22Rv1 (cell line): ENCODE results near the gene THRSP.

Experiments used
- H3K27ac ChIP-seq: fragments of 450-650 bp; 2 replicates; pipeline ENCODE4 v1.5.1; 2017
- CTCF ChIP-seq: fragments of 450-650 bp; IDR thresholded peaks from 2 replicates; pipeline ENCODE4 v1.5.1; 2017; ENCODE audit warnings: mild to moderate bottlenecking
- ZFX ChIP-seq: fragments of 450-650 bp; IDR thresholded peaks from 2 replicates; pipeline ENCODE4 v1.6.1; 2017; ENCODE audit warnings: antibody characterized with exemption, borderline replicate concordance

Gene THRSP

GRCh38 chr11:78110830-78111229, 47.2 kb downstream of the THRSP start:
- TF ChIP-seq ZFX (no peak), CTCF (no peak)
- H3K27ac ChIP-seq, result no peak overlapping the region

GRCh38 chr11:78111298-78111697, 47.6 kb downstream of the THRSP start:
- no peak overlapping the region for H3K27ac ChIP-seq
- TF ChIP-seq CTCF (no peak), ZFX (no peak)

GRCh38 chr11:78112582-78113275, 49.1 kb downstream of the THRSP start:
- TF ChIP-seq ZFX, result no peak
- no peak for TF ChIP-seq CTCF
- H3K27ac ChIP-seq, result no peak overlapping the region
